Skeletal muscle tissue (tissue), 4 donors: ENCODE results near the gene AFM. TPM values are rescaled to one million over a fixed set of nuclear protein-coding genes. Genes with fewer than 3 reads are reported as not detected.

Source experiments
- H3K27ac ChIP-seq: one replicate; pipeline ENCODE4 v1.7.0; 2013; ENCODE audit warnings: mild to moderate bottlenecking, low read depth, low read length, inconsistent platforms
- H3K27me3 ChIP-seq, 3 donors: one replicate each; pipeline ENCODE4 v1.7.0; 2013; ENCODE audit warnings: low read length in 3 of 3; ENCODE audit not compliant: control insufficient read depth in 3 of 3, insufficient read depth in 3 of 3
- H3K36me3 ChIP-seq, 3 donors: one replicate each; pipeline ENCODE4 v1.7.0; 2013; ENCODE audit warnings: low read length in 3 of 3; ENCODE audit not compliant: control insufficient read depth in 3 of 3, insufficient read depth in 3 of 3
- H3K4me1 ChIP-seq, 3 donors: one replicate each; pipeline ENCODE4 v1.7.0; 2013; ENCODE audit warnings: low read length in 3 of 3, mild to moderate bottlenecking in 3 of 3; ENCODE audit not compliant: control insufficient read depth in 3 of 3, insufficient read depth in 3 of 3
- H3K4me3 ChIP-seq, 3 donors: one replicate each; pipeline ENCODE4 v1.7.0; 2013; ENCODE audit warnings: low read length in 3 of 3
- H3K9ac ChIP-seq, 3 donors: one replicate each; pipeline ENCODE4 v1.7.0; 2013; ENCODE audit warnings: low read length in 3 of 3, mild to moderate bottlenecking in 3 of 3, moderate library complexity in 2 of 3, low read depth in 1 of 3
- H3K9me3 ChIP-seq, 3 donors: one replicate each; pipeline ENCODE4 v1.7.0; 2013; ENCODE audit warnings: low read length in 3 of 3; ENCODE audit not compliant: control insufficient read depth in 3 of 3
- total RNA-seq: library from RNA; depleted of rRNA; stranded (reverse); fragments of >200 nt; gene quantifications from one replicate; pipeline ENCODE4 v1.2.3, GENCODE V29; 2014
- donor health status: Osteomylitis.

AFM gene
- total RNA-seq, 1 donor from 2014 or later = not detected

GRCh38 chr4:73448448-73449203 is 32.9 kb upstream of the AFM start:
- Histone ChIP-seq H3K36me3 (no peaks in the 10 kb centered on the region), H3K9ac (no peak overlapping the region), H3K4me3 (no peak overlapping the region), H3K9me3 (no peaks in the 10 kb centered on the region), H3K27me3 (no peaks in the 10 kb centered on the region), H3K4me1 (no peaks in the 10 kb centered on the region), H3K27ac (no peak overlapping the region)

DNA sequence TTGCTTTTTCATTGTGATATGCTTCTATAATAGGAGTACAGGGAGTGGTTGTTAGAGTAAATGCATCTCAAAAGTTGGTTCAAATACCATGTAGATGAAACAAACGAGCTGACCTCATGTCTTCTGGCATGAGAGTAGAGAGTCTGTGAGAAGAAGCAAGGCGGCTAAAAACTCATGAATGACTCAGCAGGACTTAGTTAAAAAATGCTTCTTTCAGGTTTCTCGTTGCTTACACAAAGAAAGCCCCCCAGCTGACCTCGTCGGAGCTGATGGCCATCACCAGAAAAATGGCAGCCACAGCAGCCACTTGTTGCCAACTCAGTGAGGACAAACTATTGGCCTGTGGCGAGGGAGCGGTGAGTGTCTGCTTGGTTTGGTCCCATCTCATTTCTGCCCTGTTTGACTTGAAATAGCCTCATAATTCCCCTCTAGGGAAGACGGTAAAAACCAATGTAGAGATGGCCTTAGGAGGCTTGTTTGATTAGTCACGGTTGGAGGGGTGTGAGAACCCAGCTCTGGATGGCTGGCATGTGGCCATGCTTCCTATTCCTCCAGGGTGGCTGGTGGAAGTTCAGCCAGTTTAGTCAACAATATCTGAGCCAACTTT is 31.0 kb upstream of the AFM start:
- Histone ChIP-seq H3K9me3 (no peaks in the 10 kb centered on the region), H3K9ac (no peak overlapping the region), H3K27me3 (no peaks in the 10 kb centered on the region), H3K27ac (no peak overlapping the region), H3K4me3 (no peak overlapping the region), H3K36me3 (no peaks in the 10 kb centered on the region), H3K4me1 (no peaks in the 10 kb centered on the region)

DNA sequence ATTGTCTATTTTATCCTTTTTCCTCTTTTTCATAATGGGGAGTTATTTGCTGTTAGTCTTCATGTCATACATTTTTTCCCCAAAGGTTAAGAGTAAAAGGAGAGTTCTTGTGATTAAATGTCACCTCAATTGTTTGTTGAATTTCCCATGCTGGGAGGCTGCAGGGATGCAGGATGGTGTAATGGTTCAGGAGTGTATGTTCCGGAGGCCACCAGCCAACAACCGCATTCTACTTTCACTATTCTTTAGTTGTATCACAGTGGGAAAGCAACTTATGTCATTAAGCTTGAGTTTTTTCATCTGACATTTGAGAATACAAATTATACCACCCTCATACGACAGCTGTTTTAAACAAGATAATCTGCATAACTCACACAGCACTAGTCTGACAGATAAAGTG is 30.1 kb upstream of the AFM start:
- Histone ChIP-seq H3K27ac (no peak overlapping the region), H3K27me3 (no peaks in the 10 kb centered on the region), H3K4me3 (no peak overlapping the region), H3K9ac (no peak overlapping the region), H3K9me3 (no peaks in the 10 kb centered on the region), H3K4me1 (no peaks in the 10 kb centered on the region), H3K36me3 (no peaks in the 10 kb centered on the region)

DNA sequence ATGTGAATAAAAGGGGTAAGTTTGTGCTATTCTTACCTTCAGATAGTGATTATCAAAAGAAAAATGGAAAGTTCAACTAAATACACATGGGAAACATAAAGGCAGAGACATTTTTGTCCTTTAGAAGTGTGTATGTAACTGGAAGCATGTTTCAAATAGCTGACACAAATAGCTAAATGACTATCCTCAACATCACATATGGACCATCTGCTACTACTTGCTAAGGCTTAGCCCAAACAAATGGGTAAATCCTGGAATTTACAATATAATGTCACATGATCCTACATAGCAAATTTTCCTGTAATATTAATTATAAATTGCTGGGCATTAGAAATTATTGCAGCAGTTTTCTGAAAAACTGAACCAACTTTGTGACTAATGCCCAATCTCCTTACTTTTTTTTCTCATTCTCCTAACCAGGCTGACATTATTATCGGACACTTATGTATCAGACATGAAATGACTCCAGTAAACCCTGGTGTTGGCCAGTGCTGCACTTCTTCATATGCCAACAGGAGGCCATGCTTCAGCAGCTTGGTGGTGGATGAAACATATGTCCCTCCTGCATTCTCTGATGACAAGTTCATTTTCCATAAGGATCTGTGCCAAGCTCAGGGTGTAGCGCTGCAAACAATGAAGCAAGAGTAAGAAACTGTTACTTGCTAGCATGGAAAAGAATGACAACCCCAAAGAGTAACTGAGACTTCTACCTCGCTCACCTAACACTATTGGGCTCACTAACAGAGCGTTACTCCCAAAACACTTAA is 29.4 kb upstream of the AFM start:
- Histone ChIP-seq H3K9me3 (no peaks in the 10 kb centered on the region), H3K36me3 (no peaks in the 10 kb centered on the region), H3K27me3 (no peaks in the 10 kb centered on the region), H3K9ac (no peak overlapping the region), H3K4me1 (no peaks in the 10 kb centered on the region), H3K4me3 (no peak overlapping the region), H3K27ac (no peak overlapping the region)

- Histone ChIP-seq H3K9me3 (no peaks in the 10 kb centered on the region), H3K27ac (no peak overlapping the region), H3K27me3 (no peaks in the 10 kb centered on the region), H3K36me3 (no peaks in the 10 kb centered on the region), H3K9ac (no peak overlapping the region), H3K4me3 (no peak overlapping the region), H3K4me1 (no peaks in the 10 kb centered on the region)
Observed at GRCh38 chr4:73452953-73453700, 28.4 kb upstream of the AFM start.

DNA sequence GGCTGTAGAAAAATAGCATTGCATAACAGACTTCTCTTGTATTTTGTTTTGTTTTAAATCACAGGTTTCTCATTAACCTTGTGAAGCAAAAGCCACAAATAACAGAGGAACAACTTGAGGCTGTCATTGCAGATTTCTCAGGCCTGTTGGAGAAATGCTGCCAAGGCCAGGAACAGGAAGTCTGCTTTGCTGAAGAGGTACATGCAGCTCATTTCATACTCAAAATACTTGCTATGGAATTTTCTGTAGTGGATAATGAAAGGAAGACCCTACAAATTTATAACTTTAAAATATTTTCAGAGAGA is 27.9 kb upstream of the AFM start:
- Histone ChIP-seq H3K4me1 (no peaks in the 10 kb centered on the region), H3K36me3 (no peaks in the 10 kb centered on the region), H3K27me3 (no peaks in the 10 kb centered on the region), H3K9me3 (no peaks in the 10 kb centered on the region), H3K9ac (no peak overlapping the region), H3K4me3 (no peak overlapping the region), H3K27ac (no peak overlapping the region)

GRCh38 chr4:73454920-73455319 is 26.6 kb upstream of the AFM start:
- H3K27ac ChIP-seq = no peak overlapping the region
- no peak overlapping the region for H3K4me3 ChIP-seq
- H3K9me3 ChIP-seq = no peaks in the 10 kb centered on the region
- H3K4me1 ChIP-seq = no peaks in the 10 kb centered on the region
- no peak overlapping the region for H3K9ac ChIP-seq
- no peaks in the 10 kb centered on the region for H3K27me3 ChIP-seq
- no peaks in the 10 kb centered on the region for H3K36me3 ChIP-seq

GRCh38 chr4:73456177-73457022 is 25.1 kb upstream of the AFM start:
- Histone ChIP-seq H3K27me3 (no peaks in the 10 kb centered on the region), H3K36me3 (no peaks in the 10 kb centered on the region)

DNA sequence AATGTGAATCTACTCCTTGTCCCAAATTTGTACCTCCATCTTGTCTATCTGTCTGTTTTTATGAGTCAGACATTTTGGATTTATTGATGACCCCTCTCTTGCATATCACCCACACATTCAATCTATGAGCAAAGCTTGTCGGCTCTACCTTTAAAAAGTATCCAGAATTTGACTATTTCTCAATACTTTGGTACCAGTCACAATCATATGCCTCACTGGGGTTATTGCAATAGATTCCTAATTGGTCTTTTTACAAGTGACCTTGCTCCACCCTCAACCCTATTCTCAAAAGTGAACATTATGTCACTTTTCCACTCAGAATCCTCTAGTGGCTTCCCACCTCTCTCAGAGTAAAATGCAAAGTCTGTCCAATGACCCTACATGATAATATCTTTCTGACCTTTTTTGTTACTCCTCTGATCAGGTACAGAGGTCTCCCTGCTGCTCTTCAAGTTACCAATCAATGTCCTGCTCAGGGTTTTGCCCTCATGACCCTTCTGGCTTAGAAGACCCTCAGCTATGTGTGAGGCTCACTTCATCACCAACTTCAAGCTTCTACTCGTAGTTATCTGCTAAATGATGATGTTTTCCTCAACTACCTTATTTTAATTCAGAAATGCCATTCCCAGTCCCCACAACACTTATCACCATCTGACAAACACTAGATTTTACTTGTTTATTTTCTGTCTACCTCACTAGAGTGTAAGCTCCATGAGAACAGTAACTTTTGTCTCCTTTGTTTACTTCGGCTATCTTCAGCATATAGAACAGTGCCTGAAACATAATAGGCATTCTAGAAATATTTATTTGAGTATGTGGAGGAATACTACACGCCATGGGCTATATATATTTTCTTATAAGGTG is 23.1 kb upstream of the AFM start:
- H3K27ac ChIP-seq = no peak overlapping the region

More at GRCh38 chr4:73456177-73457022, 25.1 kb upstream of the AFM start:
- Histone ChIP-seq H3K27ac (no peak overlapping the region), H3K9ac (no peak overlapping the region), H3K9me3 (no peaks in the 10 kb centered on the region), H3K4me1 (no peaks in the 10 kb centered on the region), H3K4me3 (no peak overlapping the region)

More for the DNA sequence above, 23.1 kb upstream of the AFM start:
- Histone ChIP-seq H3K4me3 (no peak overlapping the region), H3K4me1 (no peaks in the 10 kb centered on the region), H3K27me3 (no peaks in the 10 kb centered on the region), H3K9me3 (no peaks in the 10 kb centered on the region), H3K9ac (no peak overlapping the region), H3K36me3 (no peaks in the 10 kb centered on the region)
